Right atrium auricular region (tissue), 2 donors: ENCODE measurements around the gene SAA2. TPM values are rescaled to one million over a fixed set of nuclear protein-coding genes. Genes with fewer than 3 reads are reported as not detected.
"Not testable (repeated sequence)": the region's sequence is repeated elsewhere in the genome, so short reads cannot be mapped to it uniquely, and the experiment has no call there.

ENCODE experiments used
- DNase-seq: peaks from one replicate; pipeline ENCODE4 v3.0.0-alpha.2; 2019; ENCODE audit warnings: low spot score
- H3K27ac ChIP-seq, 2 donors: fragments of 200-600 bp; sonication (generic); 1 replicate in 1 of 2; 2 replicates in 1 of 2; pipeline ENCODE4 v1.5.1; 2016 to 2019
- H3K27me3 ChIP-seq, 2 donors: fragments of 200-600 bp; sonication (generic); one replicate each; pipeline versions ENCODE4 v1.5.1 to v1.6.0; 2017 to 2019
- H3K36me3 ChIP-seq: fragments of 200-600 bp; sonication (generic); one replicate; pipeline ENCODE4 v1.5.1; 2016
- H3K4me1 ChIP-seq, 2 donors: fragments of 200-600 bp; sonication (generic); one replicate each; pipeline versions ENCODE4 v1.5.1 to v1.6.0; 2017 to 2019
- H3K4me3 ChIP-seq, 2 donors: fragments of 200-600 bp; sonication (generic); 1 replicate in 1 of 2; 2 replicates in 1 of 2; pipeline ENCODE4 v1.5.1; 2017 to 2019; ENCODE audit warnings: mild to moderate bottlenecking in 1 of 2, moderate library complexity in 1 of 2
- H3K9me3 ChIP-seq, 2 donors: fragments of 200-600 bp; sonication (generic); one replicate each; pipeline ENCODE4 v1.5.1; 2019
- total RNA-seq, 2 donors: library from RNA; depleted of rRNA; stranded (reverse); fragments of >200 nt; gene quantifications; one replicate each; pipeline ENCODE4 v1.1.0, GENCODE V29; 2016
- TF ChIP-seq, protein P1 (sequence below), 2 donors: fragments of 200-600 bp; sonication (generic); IDR thresholded peaks; one replicate each; pipeline ENCODE4 v1.5.1; 2019; ENCODE audit warnings: antibody characterized with exemption in 2 of 2

SAA2 gene
- total RNA-seq, 2 donors from 2014 or later = 1.4 TPM; not detected in 1

DNA sequence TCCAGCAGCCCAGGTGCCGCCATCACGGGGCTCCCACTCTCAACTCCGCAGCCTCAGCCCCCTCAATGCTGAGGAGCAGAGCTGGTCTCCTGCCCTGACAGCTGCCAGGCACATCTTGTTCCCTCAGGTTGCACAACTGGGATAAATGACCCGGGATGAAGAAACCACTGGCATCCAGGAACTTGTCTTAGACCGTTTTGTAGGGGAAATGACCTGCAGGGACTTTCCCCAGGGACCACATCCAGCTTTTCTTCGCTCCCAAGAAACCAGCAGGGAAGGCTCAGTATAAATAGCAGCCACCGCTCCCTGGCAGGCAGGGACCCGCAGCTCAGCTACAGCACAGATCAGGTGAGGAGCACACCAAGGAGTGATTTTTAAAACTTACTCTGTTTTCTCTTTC, 17.5 kb upstream of the SAA2 start, which contains the start of gene SAA1:
TSS of gene SAA1 (plus strand) at position 316 of the 400 bp plus-strand sequence. CDS start 624 bp downstream, outside the sequence.
- no peak within 1 kb of the TSS for H3K27ac ChIP-seq
- no peaks in the 10 kb centered on the region for H3K27me3 ChIP-seq
- H3K9me3 ChIP-seq = no peaks in the 10 kb centered on the region
- no peaks in the 10 kb centered on the region for H3K36me3 ChIP-seq
- H3K4me3 ChIP-seq = no peak within 1 kb of the TSS
- H3K4me1 ChIP-seq = no peaks in the 10 kb centered on the region
- DNase-seq = no peak
- TF ChIP-seq, protein P1, sequence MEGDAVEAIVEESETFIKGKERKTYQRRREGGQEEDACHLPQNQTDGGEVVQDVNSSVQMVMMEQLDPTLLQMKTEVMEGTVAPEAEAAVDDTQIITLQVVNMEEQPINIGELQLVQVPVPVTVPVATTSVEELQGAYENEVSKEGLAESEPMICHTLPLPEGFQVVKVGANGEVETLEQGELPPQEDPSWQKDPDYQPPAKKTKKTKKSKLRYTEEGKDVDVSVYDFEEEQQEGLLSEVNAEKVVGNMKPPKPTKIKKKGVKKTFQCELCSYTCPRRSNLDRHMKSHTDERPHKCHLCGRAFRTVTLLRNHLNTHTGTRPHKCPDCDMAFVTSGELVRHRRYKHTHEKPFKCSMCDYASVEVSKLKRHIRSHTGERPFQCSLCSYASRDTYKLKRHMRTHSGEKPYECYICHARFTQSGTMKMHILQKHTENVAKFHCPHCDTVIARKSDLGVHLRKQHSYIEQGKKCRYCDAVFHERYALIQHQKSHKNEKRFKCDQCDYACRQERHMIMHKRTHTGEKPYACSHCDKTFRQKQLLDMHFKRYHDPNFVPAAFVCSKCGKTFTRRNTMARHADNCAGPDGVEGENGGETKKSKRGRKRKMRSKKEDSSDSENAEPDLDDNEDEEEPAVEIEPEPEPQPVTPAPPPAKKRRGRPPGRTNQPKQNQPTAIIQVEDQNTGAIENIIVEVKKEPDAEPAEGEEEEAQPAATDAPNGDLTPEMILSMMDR (IDR thresholded peaks at IDR 0.05) = no peak

DNA sequence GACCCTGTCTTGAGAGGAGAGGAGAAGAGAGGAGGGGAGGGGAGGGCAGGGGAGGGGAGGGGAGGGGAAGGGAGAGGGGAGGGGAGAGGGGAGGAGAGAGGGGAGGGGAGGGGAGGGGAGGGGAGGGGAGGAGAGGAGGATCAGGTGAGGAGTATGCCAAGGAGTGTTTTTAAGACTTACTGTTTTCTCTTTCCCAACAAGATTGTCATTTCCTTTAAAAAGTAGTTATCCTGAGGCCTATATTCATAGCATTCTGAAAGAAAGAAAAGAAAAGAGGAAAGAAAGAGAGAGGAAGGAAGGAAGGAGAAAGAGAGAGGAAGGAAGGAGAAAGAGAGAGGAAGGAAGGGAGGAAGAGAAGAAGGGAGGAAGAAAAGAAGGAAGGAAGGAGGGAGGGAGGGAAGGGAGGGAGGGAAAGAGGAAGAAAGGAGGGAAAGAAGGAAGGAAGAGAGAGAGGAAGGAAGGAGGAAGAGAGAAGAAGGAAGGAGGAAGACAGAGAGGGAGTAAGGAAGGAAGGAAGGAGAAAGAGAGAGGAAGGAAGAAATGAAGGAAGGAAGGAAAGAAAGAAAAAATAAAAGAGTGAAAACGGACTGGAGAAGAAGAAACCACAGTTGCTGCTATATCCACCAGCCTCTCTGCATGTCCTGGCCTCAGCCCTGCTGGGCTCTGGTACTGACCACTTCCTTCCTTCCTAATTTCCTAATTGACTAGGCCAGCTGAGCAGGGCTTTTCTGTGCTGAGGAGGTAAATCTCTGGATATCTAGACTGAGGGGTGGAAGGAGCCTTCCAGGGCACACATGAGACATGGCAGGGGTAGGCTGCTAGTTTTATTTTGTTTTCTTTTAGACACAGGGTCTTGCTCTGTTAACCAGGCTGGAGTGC, 16.4 kb upstream of the SAA2 start:
- Histone ChIP-seq H3K36me3 (no peaks in the 10 kb centered on the region), H3K27ac (no peak overlapping the region), H3K4me3 (no peak overlapping the region), H3K9me3 (no peaks in the 10 kb centered on the region), H3K4me1 (no peaks in the 10 kb centered on the region), H3K27me3 (no peaks in the 10 kb centered on the region)
- TF ChIP-seq, protein P1 (IDR thresholded peaks at IDR 0.05) = no peak
- no peak for DNase-seq

- Histone ChIP-seq H3K36me3 (no peaks in the 10 kb centered on the region), H3K4me1 (no peaks in the 10 kb centered on the region), H3K27me3 (no peaks in the 10 kb centered on the region), H3K27ac (no peak overlapping the region), H3K9me3 (no peaks in the 10 kb centered on the region), H3K4me3 (no peak overlapping the region)
- no peak for DNase-seq
- TF ChIP-seq, protein P1 (IDR thresholded peaks at IDR 0.05) = no peak
Observed at GRCh38 chr11:18264035-18264434, 15.6 kb upstream of the SAA2 start.

- DNase-seq, H3K36me3 ChIP-seq, H3K27ac ChIP-seq, H3K27me3 ChIP-seq, H3K4me1 ChIP-seq, H3K9me3 ChIP-seq, H3K4me3 ChIP-seq: not testable (repeated sequence)
Observed at GRCh38 chr11:18262681-18263350, 14.3 kb upstream of the SAA2 start.

GRCh38 chr11:18261721-18262120, 13.3 kb upstream of the SAA2 start:
- no peak for DNase-seq
- Histone ChIP-seq H3K27me3 (no peaks in the 10 kb centered on the region), H3K9me3 (no peaks in the 10 kb centered on the region), H3K4me1 (no peaks in the 10 kb centered on the region), H3K4me3 (no peak overlapping the region), H3K27ac (no peak overlapping the region), H3K36me3 (no peaks in the 10 kb centered on the region)
- TF ChIP-seq, protein P1 (IDR thresholded peaks at IDR 0.05) = no peak

DNA sequence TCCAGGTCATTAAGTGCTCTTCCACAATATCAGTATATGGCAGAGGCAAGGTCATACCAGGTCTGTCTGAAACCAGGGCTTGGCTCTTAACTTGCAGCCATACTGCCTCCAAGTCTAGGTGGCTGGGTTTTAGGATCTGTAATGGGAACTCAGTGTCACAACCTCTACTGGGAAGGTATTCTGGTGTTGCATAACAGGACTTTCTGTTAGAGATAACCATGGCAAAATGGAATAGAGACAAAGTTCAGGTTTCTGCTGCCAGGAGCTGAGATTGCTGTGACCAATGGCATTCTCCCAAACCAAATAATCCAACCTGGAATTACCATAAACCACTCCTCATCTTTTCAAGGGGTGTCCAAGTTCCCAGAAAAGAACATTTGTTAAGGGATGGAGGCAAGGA, 10.8 kb upstream of the SAA2 start:
- Histone ChIP-seq H3K27ac (no peak overlapping the region), H3K27me3 (no peaks in the 10 kb centered on the region), H3K9me3 (no peaks in the 10 kb centered on the region), H3K4me1 (no peaks in the 10 kb centered on the region), H3K4me3 (no peak overlapping the region), H3K36me3 (no peaks in the 10 kb centered on the region)
- DNase-seq = no peak
- TF ChIP-seq, protein P1 (IDR thresholded peaks at IDR 0.05) = no peak
